ENCODE results near the gene VSTM5.

Gene VSTM5

DNA sequence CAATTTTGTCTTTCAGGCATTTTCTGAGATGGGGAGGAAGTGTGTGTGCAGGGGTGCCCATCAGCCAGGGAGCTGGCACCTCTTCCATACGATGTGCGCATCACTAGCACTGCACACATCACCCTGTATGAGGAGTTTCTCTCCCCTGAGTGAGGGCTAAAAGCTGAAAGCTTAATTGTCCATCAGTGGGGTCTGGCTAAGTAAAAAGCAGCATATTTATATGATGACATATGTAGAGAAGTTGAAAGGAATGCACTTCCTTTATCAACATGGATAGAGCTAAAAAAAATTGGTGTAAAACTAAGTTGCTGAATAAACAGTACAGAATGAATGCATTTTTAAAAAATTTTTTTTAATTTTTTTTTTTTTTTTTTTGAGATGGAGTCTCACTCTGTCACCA, 4.0 kb downstream of the VSTM5 start:
- Histone ChIP-seq H3K27ac (ENCODE audit: low read depth, low read length, poor library complexity, severe bottlenecking) (no peak overlapping the region), H3K79me2 (ENCODE audit: insufficient read depth, low read length) (no peaks in the 10 kb centered on the region), H3K9ac (ENCODE audit: low read length) (no peak overlapping the region), H2AFZ (ENCODE audit: low read length) (no peak overlapping the region), H3K27me3 (ENCODE audit: insufficient read depth, low read length) (no peaks in the 10 kb centered on the region), H3K4me1 (ENCODE audit: insufficient read depth, low read length, severe bottlenecking) (no peaks in the 10 kb centered on the region), H3K4me2 (ENCODE audit: low read length) (no peak overlapping the region), H3F3A (ENCODE audit: insufficient read depth, low read length) (no peaks in the 10 kb centered on the region), H3K9me3 (ENCODE audit: low read length) (no peaks in the 10 kb centered on the region), H3K9me2 (ENCODE audit: low read depth, low read length) (no peaks in the 10 kb centered on the region), H3K36me3 (ENCODE audit: insufficient read depth, low read length) (no peaks in the 10 kb centered on the region), H4K20me1 (ENCODE audit: insufficient read depth, low read length) (no peaks in the 10 kb centered on the region), H3K4me3 (ENCODE audit: low read depth, low read length, poor library complexity, severe bottlenecking) (no peak overlapping the region)
- no peak for TF ChIP-seq EZH2 (IDR thresholded peaks at IDR 0.05; ENCODE audit: borderline replicate concordance, low read length)
- TF ChIP-seq, protein P1, sequence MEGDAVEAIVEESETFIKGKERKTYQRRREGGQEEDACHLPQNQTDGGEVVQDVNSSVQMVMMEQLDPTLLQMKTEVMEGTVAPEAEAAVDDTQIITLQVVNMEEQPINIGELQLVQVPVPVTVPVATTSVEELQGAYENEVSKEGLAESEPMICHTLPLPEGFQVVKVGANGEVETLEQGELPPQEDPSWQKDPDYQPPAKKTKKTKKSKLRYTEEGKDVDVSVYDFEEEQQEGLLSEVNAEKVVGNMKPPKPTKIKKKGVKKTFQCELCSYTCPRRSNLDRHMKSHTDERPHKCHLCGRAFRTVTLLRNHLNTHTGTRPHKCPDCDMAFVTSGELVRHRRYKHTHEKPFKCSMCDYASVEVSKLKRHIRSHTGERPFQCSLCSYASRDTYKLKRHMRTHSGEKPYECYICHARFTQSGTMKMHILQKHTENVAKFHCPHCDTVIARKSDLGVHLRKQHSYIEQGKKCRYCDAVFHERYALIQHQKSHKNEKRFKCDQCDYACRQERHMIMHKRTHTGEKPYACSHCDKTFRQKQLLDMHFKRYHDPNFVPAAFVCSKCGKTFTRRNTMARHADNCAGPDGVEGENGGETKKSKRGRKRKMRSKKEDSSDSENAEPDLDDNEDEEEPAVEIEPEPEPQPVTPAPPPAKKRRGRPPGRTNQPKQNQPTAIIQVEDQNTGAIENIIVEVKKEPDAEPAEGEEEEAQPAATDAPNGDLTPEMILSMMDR (IDR thresholded peaks at IDR 0.05; ENCODE audit: low read length): no peak

DNA sequence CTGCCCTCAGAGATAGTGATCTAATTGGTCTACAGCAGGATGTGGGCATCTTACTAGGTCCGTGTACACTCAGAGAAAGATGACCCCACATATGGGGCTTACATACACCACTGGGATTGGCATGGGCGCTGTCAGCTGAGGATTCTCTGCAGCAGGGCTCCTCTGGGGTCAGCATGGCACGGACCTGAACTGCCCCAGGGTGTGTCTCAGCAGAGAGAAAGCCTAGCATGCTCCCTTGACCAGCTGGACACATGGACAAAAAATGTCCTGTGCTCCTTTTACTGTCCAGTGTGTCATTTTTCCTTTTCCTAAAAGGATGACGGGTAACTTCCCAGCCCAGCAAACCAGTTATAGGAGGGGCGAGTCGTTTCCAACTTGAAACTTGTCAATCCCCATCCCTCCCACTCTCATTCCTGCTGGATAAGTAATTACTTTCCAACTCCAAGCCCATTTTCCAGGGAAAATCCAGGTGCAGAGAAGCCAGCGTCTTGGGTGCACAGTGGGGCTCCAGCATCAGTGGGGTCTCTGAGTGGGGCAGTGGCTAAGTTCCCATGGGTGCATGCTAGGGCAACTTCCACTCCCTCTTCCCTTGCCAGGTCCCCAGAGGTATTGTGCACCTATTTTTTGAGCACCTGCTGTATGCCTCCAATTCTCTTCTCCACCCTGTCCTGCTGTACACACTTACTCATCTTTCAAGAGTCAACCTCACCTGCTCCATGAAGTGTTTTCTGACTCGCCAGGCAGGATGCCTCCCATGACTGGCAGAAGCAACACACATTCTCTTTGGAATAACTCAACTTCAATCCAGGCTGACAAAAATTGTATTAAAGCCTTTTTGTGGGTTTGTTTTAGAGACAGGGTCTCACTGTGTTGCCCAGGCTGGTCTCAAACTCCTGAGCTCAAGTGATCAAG, 5.0 kb downstream of the VSTM5 start:
- no peaks in the 10 kb centered on the region for H3K4me1 ChIP-seq (ENCODE audit: insufficient read depth, low read length, severe bottlenecking)
- H3K4me2 ChIP-seq (ENCODE audit: low read length): no peak overlapping the region
- H3K27ac ChIP-seq (ENCODE audit: low read depth, low read length, poor library complexity, severe bottlenecking): no peak overlapping the region
- no peaks in the 10 kb centered on the region for H3K27me3 ChIP-seq (ENCODE audit: insufficient read depth, low read length)
- no peaks in the 10 kb centered on the region for H3K36me3 ChIP-seq (ENCODE audit: insufficient read depth, low read length)
- no peak overlapping the region for H3K4me3 ChIP-seq (ENCODE audit: low read depth, low read length, poor library complexity, severe bottlenecking)
- no peaks in the 10 kb centered on the region for H3K79me2 ChIP-seq (ENCODE audit: insufficient read depth, low read length)
- H3K9ac ChIP-seq (ENCODE audit: low read length): no peak overlapping the region
- no peaks in the 10 kb centered on the region for H3F3A ChIP-seq (ENCODE audit: insufficient read depth, low read length)
- no peaks in the 10 kb centered on the region for H3K9me3 ChIP-seq (ENCODE audit: low read length)
- no peak for TF ChIP-seq EZH2 (IDR thresholded peaks at IDR 0.05; ENCODE audit: borderline replicate concordance, low read length)
- TF ChIP-seq, protein P1 (IDR thresholded peaks at IDR 0.05; ENCODE audit: low read length): no peak
- H3K9me2 ChIP-seq (ENCODE audit: low read depth, low read length): no peaks in the 10 kb centered on the region
- no peaks in the 10 kb centered on the region for H4K20me1 ChIP-seq (ENCODE audit: insufficient read depth, low read length)
- H2AFZ ChIP-seq (ENCODE audit: low read length): no peak overlapping the region

DNA sequence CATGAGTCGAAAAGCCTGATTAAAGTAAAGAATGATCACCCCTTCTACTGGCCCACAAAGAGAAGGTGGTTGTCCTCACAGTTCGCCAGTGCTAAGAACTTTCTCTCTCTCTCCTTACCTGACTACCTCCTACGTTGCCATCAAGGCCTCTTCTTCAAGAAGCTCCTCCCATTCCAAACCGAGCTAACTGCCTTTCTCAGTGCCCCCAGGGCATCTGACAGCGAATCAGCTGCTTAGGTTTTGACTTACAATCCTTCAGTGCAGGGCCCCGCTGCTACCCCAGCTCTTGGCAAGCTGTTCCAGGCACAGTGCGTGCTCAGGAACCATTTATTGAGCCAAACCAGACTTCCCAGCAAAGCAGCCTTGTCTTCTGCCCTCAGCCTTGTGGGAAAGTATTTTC, 5.8 kb downstream of the VSTM5 start:
- Histone ChIP-seq H3K9ac (ENCODE audit: low read length) (no peak overlapping the region), H3K4me2 (ENCODE audit: low read length) (no peak overlapping the region), H4K20me1 (ENCODE audit: insufficient read depth, low read length) (no peaks in the 10 kb centered on the region), H3K4me1 (ENCODE audit: insufficient read depth, low read length, severe bottlenecking) (no peaks in the 10 kb centered on the region), H3F3A (ENCODE audit: insufficient read depth, low read length) (no peaks in the 10 kb centered on the region), H2AFZ (ENCODE audit: low read length) (no peak overlapping the region), H3K79me2 (ENCODE audit: insufficient read depth, low read length) (no peaks in the 10 kb centered on the region), H3K9me2 (ENCODE audit: low read depth, low read length) (no peaks in the 10 kb centered on the region), H3K27me3 (ENCODE audit: insufficient read depth, low read length) (no peaks in the 10 kb centered on the region), H3K36me3 (ENCODE audit: insufficient read depth, low read length) (no peaks in the 10 kb centered on the region), H3K4me3 (ENCODE audit: low read depth, low read length, poor library complexity, severe bottlenecking) (no peak overlapping the region), H3K9me3 (ENCODE audit: low read length) (no peaks in the 10 kb centered on the region), H3K27ac (ENCODE audit: low read depth, low read length, poor library complexity, severe bottlenecking) (no peak overlapping the region)
- no peak for TF ChIP-seq EZH2 (IDR thresholded peaks at IDR 0.05; ENCODE audit: borderline replicate concordance, low read length)
